Hepatocyte (in vitro differentiated cells): Measurements from ENCODE around the gene FOSL2.

ENCODE experiments used
- EZH2 ChIP-seq: fragments of 200-600 bp; sonication (generic); IDR thresholded peaks from 2 replicates; pipeline ENCODE4 v1.6.1; 2016; ENCODE audit warnings: antibody characterized with exemption, mild to moderate bottlenecking, borderline replicate concordance
- TF ChIP-seq, protein P1 (sequence below): fragments of 200-600 bp; sonication (generic); IDR thresholded peaks from 2 replicates; pipeline ENCODE4 v1.5.1; 2016; ENCODE audit warnings: antibody characterized with exemption, mild to moderate bottlenecking; ENCODE audit not compliant: poor library complexity

DNA sequence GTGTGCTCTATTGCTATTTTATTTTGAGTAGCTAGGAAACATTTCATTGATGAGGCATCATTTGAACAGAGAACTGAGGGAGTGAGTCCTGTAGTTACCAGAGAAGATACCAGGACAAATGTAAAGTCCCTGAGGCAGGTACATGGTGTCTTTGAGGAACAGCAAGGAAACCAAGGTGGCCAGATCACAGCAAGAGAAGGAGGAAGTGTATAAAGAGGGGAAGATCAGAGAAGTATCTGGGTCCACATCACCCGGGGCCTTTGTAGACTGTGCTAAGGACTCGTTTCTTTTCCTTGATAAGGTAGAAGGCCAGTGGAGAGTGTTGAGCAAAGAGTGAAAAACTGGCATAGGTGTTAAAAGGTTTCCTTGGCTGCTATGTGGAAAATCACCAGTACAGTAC is 68.4 kb downstream of the FOSL2 start:
- TF ChIP-seq, protein P1, sequence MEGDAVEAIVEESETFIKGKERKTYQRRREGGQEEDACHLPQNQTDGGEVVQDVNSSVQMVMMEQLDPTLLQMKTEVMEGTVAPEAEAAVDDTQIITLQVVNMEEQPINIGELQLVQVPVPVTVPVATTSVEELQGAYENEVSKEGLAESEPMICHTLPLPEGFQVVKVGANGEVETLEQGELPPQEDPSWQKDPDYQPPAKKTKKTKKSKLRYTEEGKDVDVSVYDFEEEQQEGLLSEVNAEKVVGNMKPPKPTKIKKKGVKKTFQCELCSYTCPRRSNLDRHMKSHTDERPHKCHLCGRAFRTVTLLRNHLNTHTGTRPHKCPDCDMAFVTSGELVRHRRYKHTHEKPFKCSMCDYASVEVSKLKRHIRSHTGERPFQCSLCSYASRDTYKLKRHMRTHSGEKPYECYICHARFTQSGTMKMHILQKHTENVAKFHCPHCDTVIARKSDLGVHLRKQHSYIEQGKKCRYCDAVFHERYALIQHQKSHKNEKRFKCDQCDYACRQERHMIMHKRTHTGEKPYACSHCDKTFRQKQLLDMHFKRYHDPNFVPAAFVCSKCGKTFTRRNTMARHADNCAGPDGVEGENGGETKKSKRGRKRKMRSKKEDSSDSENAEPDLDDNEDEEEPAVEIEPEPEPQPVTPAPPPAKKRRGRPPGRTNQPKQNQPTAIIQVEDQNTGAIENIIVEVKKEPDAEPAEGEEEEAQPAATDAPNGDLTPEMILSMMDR = no peak
- TF ChIP-seq EZH2 = no peak
